ENCODE data around the gene NUDT3. TPM values are rescaled to one million over a fixed set of nuclear protein-coding genes. Genes with fewer than 3 reads are reported as not detected.
A peak's percentile ranks its signal among the peaks of the same experiment; 100 is the strongest.

The NUDT3 gene
- total and polyA plus RNA-seq, 9 of the 15 experiments (the other 6 are each of a cell fraction or from before 2014, with no cell fraction given) = 5.4 to 81.2 (median 56.4) TPM

DNA sequence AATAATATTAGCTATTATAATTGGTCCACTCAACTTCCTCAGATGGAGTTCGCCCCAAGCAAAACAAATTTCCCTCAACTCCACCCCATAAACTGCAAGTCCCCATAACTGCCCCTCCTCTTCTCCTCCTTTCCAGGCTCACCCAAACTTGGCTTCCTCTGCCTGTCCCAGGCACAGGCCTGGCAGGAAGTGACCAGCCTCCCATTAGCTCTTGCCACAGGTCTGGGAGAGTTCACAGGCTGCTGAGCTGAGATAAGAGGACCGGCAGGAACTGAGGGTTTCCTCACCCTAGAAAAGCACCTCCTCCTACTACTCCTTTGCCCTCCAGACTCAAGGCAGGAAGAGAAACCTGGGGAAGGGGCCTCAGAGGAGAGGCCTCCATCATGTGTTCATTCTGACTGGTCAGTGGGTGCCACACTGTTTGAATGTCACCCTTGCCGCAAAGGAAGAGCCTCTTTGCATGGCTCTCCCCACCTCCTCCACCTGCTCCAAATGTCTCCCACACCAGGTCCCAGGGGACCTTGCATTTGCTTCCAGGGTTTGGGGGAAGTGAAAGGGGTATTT is 119.1 kb downstream of the NUDT3 start (continued):
- TF ChIP-seq, protein P1, sequence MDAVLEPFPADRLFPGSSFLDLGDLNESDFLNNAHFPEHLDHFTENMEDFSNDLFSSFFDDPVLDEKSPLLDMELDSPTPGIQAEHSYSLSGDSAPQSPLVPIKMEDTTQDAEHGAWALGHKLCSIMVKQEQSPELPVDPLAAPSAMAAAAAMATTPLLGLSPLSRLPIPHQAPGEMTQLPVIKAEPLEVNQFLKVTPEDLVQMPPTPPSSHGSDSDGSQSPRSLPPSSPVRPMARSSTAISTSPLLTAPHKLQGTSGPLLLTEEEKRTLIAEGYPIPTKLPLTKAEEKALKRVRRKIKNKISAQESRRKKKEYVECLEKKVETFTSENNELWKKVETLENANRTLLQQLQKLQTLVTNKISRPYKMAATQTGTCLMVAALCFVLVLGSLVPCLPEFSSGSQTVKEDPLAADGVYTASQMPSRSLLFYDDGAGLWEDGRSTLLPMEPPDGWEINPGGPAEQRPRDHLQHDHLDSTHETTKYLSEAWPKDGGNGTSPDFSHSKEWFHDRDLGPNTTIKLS (IDR thresholded peaks at IDR 0.05; ENCODE audit: borderline replicate concordance, low read depth) = peak; percentile 60; the same call in 1 of the 2 replicates
- TF ChIP-seq ZNF699 (CRISPR knock-in tag; IDR thresholded peaks at IDR 0.05; ENCODE audit: insufficient replicate concordance) = no peak
- TF ChIP-seq BHLHE40 (IDR thresholded peaks at IDR 0.05; ENCODE audit: low read length) = peak; percentile 67; the same call in 1 of the 2 replicates
- TF ChIP-seq ZNF445 (CRISPR knock-in tag; IDR thresholded peaks at IDR 0.05; ENCODE audit: low read depth) = no peak
- peak; percentile 55 for TF ChIP-seq RBFOX2 (IDR thresholded peaks at IDR 0.05; ENCODE audit: low read depth, low read length)
- TF ChIP-seq, protein P2, sequence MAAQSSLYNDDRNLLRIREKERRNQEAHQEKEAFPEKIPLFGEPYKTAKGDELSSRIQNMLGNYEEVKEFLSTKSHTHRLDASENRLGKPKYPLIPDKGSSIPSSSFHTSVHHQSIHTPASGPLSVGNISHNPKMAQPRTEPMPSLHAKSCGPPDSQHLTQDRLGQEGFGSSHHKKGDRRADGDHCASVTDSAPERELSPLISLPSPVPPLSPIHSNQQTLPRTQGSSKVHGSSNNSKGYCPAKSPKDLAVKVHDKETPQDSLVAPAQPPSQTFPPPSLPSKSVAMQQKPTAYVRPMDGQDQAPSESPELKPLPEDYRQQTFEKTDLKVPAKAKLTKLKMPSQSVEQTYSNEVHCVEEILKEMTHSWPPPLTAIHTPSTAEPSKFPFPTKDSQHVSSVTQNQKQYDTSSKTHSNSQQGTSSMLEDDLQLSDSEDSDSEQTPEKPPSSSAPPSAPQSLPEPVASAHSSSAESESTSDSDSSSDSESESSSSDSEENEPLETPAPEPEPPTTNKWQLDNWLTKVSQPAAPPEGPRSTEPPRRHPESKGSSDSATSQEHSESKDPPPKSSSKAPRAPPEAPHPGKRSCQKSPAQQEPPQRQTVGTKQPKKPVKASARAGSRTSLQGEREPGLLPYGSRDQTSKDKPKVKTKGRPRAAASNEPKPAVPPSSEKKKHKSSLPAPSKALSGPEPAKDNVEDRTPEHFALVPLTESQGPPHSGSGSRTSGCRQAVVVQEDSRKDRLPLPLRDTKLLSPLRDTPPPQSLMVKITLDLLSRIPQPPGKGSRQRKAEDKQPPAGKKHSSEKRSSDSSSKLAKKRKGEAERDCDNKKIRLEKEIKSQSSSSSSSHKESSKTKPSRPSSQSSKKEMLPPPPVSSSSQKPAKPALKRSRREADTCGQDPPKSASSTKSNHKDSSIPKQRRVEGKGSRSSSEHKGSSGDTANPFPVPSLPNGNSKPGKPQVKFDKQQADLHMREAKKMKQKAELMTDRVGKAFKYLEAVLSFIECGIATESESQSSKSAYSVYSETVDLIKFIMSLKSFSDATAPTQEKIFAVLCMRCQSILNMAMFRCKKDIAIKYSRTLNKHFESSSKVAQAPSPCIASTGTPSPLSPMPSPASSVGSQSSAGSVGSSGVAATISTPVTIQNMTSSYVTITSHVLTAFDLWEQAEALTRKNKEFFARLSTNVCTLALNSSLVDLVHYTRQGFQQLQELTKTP (IDR thresholded peaks at IDR 0.05; ENCODE audit: low read depth in 1 of 2, partially characterized antibody in 2 of 2) = peak; percentile 45 to 89
- peak; percentile 22; the same call in 1 of the 2 replicates for TF ChIP-seq DIDO1 (tag; IDR thresholded peaks at IDR 0.05; ENCODE audit: low read depth)
- peak; percentile 99 for TF ChIP-seq ARID1B (IDR thresholded peaks at IDR 0.05)
- peak; percentile 58 for TF ChIP-seq EHMT2 (IDR thresholded peaks at IDR 0.05)
- peak in 1 of 2 experiments; percentile 45; a peak in 2 of 4 replicates for TF ChIP-seq KDM4B (IDR thresholded peaks at IDR 0.05; ENCODE audit: borderline replicate concordance in 2 of 2, low read depth in 1 of 2)
- TF ChIP-seq TEAD4 (IDR thresholded peaks at IDR 0.05; ENCODE audit: low read length) = peak; percentile 96
- no peak for TF ChIP-seq TEAD4 (CRISPR knock-in tag; IDR thresholded peaks at IDR 0.05; ENCODE audit: borderline replicate concordance)
- TF ChIP-seq HMG20B (CRISPR knock-in tag; IDR thresholded peaks at IDR 0.05) = no peak
- TF ChIP-seq, protein P3, sequence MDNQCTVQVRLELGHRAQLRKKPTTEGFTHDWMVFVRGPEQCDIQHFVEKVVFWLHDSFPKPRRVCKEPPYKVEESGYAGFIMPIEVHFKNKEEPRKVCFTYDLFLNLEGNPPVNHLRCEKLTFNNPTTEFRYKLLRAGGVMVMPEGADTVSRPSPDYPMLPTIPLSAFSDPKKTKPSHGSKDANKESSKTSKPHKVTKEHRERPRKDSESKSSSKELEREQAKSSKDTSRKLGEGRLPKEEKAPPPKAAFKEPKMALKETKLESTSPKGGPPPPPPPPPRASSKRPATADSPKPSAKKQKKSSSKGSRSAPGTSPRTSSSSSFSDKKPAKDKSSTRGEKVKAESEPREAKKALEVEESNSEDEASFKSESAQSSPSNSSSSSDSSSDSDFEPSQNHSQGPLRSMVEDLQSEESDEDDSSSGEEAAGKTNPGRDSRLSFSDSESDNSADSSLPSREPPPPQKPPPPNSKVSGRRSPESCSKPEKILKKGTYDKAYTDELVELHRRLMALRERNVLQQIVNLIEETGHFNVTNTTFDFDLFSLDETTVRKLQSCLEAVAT (IDR thresholded peaks at IDR 0.05) = peak in 1 of 2 experiments; percentile 50; a peak in 1 of 4 replicates
- TF ChIP-seq, protein P4, sequence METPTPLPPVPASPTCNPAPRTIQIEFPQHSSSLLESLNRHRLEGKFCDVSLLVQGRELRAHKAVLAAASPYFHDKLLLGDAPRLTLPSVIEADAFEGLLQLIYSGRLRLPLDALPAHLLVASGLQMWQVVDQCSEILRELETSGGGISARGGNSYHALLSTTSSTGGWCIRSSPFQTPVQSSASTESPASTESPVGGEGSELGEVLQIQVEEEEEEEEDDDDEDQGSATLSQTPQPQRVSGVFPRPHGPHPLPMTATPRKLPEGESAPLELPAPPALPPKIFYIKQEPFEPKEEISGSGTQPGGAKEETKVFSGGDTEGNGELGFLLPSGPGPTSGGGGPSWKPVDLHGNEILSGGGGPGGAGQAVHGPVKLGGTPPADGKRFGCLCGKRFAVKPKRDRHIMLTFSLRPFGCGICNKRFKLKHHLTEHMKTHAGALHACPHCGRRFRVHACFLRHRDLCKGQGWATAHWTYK (CRISPR knock-in tag; IDR thresholded peaks at IDR 0.05) = peak; percentile 77; the same call in 1 of the 2 replicates
- no peak for TF ChIP-seq ZNF780A (CRISPR knock-in tag; IDR thresholded peaks at IDR 0.05)
- peak; percentile 37; the same call in 1 of the 2 replicates for TF ChIP-seq ZNF707 (CRISPR knock-in tag; conservative IDR thresholded peaks at IDR 0.05)
- peak; percentile 94 for TF ChIP-seq SPI1 (IDR thresholded peaks at IDR 0.05; ENCODE audit: borderline replicate concordance, low read depth, low read length)
- no peak for TF ChIP-seq MED1 (CRISPR knock-in tag; IDR thresholded peaks at IDR 0.05; ENCODE audit: borderline replicate concordance)
- peak; percentile 88; the same call in 1 of the 2 replicates for TF ChIP-seq ZBTB7A (IDR thresholded peaks at IDR 0.05; ENCODE audit: borderline replicate concordance, control insufficient read depth, low read depth, low read length)
